NCI-H2196 treated with DMSO at 0.1 percent for 48 hours (cell line): Measurements from ENCODE around the gene UGT1A8.
"Not testable (repeated sequence)": the region's sequence is repeated elsewhere in the genome, so short reads cannot be mapped to it uniquely, and the experiment has no call there.

ENCODE experiments used
- DNase-seq: peaks from one replicate; lab custom pipeline; 2025; ENCODE audit not compliant: unreplicated experiment; lab: John Stamatoyannopoulos, UW

The UGT1A8 gene

DNA sequence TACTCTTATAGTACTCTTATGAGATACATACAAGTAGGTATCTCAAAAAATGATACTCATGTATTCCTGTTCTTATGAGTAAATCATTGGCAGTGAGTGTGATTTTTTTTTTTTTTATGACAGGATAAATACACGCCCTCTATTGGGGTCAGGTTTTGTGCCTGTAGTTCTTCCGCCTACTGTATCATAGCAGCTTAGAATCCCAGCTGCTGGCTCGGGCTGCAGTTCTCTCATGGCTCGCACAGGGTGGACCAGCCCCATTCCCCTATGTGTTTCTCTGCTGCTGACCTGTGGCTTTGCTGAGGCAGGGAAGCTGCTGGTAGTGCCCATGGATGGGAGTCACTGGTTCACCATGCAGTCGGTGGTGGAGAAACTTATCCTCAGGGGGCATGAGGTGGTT lies at the start of gene UGT1A8:
UGT1A8 (plus strand) TSS at position 158 of the 400 bp plus-strand sequence; CDS start at position 233, 75 bp downstream.
- DNase-seq = not testable (repeated sequence)

DNA sequence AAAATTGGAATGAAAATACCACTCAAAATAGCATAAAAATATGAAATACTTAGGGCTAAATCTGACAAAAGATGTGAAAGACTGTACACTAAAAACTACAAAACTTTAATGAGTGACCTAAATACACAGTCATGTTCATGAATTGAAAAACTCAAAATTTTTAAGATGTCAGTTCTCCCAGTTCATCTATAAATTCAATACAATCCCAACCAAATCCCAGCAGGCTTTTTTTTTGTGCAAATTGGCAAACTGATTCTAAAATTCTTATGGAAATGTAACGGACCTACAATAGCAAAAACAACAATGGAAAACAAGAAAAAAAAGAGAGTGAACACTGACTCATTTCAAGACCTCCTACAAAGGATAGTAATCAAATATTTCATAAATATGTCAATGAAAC lies 46.4 kb upstream of the UGT1A8 start:
- no peak for DNase-seq

DNA sequence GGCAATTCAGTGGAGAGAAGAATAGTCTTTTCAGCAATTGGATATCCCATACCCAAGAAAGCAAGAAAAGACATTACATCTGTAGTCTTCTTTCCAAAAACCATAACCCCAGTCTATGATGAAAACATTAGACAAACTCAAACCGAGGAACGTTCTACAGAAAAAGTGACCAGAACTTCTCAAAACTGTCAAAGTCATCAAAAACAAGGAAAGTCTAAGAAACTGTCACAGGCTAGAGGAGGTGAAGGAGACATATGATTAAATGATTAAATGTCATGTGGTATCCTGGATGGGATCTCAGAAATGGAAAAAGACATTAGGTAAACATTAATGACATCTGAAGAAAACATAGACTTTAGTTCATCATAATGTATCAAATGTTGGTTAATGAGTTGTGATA lies 46.0 kb upstream of the UGT1A8 start:
- no peak for DNase-seq

DNA sequence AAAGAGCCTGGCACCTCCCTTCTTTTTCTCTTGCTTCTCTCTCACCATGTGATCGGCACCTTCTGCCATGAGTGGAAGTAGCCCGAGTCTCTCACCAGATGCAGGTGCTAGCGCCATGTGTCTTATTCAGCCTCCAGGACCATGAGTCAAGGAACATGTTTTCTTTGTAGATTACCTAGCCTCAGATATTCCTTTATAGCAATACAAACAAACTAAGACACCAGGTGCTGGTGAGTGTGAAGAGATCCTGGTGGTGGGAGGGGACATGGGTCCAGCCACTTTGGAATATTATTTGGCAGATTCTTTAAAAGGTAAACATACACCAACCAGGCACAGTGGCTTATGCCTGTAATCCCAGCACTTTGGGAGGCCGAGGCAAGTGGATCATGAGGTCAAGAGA lies 45.0 kb upstream of the UGT1A8 start:
- DNase-seq = no peak

DNA sequence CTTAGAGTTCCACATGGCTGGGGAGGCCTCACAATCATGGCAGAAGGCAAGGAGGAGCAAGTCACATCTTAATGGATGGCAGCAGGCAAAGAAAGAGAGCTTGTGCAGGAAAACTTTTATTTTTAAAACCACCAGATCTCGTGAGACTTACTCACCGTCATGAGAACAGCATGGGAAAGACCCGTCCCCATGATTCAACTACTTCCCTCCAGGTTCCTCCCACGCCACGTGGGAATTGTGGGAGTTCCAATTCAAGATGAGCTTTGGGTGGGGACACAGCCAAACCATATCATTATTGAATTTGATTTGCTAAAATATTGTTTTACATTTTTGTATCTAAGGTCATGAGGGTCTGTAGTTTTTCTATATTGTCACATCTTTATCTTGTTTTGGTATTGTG lies 40.1 kb upstream of the UGT1A8 start:
- DNase-seq = not testable (repeated sequence)

DNA sequence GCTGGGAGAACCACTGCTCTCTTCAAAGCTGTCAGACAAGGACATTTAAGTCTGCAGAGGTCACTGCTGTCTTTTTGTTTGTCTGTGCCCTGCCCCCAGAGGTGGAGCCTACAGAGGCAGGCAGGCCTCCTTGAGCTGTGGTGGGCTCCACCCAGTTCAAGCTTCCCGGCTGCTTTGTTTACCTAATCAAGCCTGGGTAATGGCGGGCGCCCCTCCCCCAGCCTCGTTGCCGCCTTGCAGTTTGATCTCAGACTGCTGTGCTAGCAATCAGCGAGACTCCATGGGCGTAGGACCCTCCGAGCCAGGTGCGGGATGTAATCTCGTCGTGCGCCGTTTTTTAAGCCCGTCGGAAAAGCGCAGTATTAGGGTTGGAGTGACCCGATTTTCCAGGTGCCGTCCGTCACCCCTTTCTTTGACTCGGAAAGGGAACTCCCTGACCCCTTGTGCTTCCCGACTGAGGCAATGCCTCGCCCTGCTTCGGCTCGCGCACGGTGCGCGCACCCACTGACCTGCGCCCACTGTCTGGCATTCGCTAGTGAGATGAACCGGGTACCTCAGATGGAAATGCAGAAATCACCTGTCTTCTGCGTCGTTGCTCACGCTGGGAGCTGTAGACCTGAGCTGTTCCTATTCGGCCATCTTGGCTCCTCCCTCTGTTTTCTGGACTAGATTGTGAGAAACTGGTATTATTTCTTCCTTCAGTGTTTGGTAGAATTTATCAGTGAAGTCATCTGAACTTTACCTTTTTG lies 34.0 kb upstream of the UGT1A8 start:
- DNase-seq = not testable (repeated sequence)

DNA sequence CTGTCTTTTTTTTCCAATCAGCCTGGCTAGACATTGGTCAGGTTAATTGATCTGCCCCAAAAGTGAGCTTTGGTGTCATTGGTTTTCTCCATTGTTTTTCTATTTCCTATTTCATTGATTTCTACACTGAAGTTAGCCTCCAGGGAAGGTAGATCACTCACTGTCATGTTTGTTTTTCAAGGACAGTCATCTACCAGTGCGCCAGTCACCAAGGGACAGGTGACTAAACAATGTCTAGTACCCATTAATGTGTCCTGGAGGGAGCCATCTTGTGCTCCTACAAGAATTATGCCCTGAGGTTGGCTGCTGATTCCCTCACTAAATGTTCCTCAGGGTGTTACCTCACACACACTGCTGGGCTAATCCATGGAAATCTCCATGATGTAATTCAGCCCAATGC lies 33.2 kb upstream of the UGT1A8 start:
- DNase-seq = no peak

DNA sequence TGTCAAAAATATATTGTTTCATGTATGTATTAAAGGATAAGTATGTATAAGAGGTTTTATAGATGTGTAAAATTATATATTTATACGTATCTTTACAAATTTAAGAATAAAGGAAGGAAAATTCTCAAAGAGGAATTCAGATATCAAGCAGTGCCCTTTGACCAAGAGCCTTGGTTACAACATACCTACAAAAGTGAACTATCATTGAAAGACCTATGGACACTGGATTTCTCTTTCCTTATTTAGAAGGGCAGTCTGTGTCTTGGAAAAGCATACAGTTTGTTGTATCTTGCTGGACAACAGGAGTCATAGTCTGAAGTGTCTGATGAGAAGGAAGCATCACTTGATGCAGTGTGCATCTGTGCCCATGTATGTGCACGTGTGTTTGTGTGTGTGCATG lies 29.0 kb upstream of the UGT1A8 start:
- no peak for DNase-seq

DNA sequence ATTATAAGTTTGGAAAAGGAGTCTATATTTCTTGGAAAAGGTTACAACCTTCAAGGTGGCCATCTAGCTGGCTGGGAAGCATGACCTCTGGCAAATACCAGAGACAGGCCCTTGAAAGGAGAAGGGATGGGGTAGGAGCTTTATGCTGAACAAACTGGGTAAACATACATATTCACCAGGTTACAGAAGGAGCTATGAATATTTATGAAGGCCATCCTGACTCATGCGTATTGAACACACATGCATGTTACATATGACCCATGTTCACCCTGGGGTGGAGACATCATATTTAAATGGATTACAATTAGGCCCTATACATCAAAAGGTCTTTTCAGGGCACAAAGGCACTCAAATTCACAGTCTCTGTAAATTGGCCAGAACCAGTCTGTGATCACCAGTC lies 24.7 kb upstream of the UGT1A8 start:
- DNase-seq = not testable (repeated sequence)

DNA sequence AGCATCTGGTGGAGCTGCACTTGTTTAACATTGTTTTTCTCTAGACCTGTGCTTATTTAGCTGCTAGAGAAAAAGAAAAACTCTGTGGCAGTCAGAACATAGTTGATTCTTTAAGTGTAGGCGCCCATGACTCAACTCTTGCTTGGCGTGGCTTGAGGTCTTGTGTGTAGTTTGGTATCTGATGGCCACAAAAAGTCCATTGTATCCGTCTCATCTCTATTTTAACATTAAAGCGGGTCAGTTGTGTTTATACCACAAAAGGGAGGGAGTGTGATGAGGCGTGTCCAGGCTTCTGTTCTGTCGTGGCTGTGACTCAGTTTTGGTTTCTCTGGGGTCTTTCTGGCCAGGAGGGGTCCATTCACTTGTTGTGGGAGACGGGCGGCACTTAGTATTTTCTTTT lies 24.2 kb upstream of the UGT1A8 start:
- no peak for DNase-seq

DNA sequence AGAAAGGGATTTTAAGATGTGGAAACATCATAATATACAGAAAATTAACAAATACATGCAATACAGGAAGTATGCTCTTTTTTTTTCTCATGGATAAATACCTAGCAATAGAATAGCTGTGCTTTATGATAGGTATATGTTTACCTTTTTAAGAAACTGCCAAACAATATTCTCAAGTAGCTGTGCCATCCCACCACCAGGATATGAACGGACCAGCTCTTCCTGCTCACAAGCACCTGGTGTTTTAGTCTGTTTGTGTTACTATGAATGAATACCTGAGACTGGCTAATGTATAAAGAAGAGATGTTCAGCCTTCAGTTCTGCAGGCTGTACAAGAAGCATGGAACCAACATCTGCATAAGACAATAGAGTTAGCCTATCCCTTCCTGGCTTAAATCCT lies 19.9 kb upstream of the UGT1A8 start:
- no peak for DNase-seq

DNA sequence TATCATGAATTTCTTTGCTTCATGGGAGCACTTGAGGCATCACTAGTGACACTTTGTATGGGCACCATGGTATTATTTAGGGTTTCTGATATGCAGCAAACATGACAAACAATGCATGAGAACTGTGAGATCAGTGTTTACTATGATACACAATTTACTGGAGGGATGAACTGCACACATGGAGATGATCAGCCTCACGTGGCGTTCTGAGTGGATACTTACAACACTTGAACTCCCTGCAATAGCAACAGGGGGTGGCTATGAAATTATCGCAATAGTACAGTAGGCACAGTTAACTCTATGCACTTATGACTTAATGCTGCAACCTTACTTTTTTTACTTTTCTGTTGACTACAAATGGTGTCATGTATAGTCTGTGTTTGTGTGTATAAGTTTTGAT lies 18.5 kb upstream of the UGT1A8 start:
- no peak for DNase-seq

DNA sequence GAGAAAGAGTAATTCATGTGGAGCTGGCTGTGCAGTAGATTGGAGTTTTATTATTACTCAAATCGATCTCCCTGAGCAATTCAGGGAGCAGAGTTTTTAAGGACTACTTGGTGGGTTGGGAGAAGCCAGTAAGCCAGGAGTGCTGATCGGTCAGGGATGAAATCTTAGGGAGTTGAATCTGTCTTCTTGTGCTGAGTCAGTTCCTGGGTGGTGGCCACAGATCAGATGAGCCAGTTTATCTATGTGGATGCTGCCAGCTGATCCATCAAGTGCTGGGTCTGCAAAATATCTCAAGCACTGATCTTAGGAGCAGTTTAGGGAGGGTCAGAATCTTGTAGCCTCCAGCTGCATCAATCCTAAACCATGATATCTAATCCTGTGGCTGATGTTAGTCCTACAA lies 17.0 kb upstream of the UGT1A8 start:
- DNase-seq = no peak

DNA sequence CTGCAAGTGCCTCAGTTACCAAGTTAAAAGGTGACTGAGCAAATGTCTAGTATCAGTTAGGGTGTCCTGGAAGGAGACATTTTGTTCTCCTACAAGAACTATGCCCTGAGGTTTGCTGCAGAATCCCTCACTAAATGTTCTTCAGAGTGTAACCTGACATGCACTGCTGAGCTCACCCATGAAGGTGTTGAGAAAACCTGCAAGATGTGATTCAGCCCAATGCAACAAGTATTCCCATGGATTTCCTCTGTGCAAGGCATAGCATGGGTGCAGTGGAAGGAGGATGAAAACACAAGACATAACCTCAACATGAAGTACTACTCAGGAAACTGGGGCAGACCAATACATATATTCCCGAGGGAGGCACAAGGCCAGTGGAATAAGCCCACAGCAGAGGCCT lies 15.4 kb upstream of the UGT1A8 start:
- no peak for DNase-seq

DNA sequence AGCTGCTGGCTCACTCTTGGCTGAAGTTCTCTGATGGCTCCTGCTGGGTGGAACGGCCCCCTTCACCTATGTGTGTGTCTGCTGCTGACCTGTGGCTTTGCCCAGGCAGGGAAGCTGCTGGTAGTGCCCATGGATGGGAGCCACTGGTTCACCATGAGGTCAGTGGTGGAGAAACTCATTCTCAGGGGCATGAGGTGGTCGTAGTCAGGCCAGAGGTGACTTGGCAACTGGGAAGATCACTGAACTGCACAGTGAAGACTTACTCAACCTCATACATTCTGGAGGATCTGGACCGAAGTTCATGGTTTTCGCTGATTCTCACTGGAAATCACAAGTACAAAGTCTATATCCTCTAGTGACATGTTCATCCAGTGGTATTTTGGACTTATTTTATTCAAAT lies 13.9 kb upstream of the UGT1A8 start:
- no peak for DNase-seq

DNA sequence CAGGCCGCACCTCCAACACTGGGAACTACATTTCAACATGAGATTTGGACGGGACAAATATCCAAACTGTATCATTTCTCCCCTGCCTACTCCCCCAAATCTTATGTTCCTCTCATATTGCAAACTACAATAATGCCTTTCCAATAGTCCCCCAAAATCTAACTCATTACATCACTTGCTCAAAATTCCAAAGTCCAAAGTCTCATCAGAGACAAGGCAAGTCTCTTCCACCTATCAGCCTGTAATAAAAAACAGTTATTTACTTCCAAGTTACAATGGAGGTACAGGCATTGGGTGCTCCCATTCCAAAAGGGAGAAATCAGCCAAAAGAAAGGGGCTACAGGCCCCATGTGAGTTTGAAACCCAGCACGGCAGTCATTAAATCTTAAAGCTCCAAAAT lies 12.6 kb upstream of the UGT1A8 start:
- DNase-seq = no peak

DNA sequence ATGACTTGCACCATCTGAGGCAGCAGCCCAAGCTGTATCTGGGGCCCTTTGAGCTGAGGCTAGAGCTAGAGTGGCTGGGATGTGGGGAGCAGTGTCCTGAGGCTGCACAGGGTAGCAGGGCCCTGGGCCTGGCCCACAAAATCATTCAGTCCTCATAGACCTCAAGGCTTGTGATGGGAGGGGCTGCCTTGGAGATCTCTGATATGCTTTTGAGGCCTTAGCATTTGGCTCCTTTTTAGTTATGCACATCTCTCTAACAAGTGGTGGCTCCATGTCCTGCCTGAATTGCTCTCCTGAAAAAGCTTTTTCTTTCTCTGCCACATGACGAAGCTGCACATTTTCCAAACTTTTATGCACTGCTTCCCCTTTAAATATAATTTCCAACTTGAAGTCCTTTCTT lies 11.8 kb upstream of the UGT1A8 start:
- no peak for DNase-seq

DNA sequence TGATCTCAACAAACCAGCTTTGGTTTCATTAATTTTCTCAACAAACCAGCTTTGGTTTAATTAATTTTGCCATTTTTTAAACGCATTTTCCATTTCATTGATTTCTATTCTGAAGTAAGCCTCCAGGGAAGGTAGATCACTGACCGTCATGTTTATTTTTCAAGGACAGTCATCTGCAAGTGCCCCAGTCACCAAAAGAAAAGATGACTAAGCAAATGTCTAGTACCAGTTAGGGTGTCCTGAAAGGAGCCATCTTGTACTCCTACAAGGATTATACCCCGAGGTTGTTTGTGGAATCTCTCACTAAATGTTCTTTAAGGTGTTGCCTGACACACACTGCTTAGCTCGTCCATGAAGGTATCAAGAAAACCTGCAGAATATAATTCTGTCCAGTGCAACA lies 6.1 kb upstream of the UGT1A8 start:
- DNase-seq = no peak

DNA sequence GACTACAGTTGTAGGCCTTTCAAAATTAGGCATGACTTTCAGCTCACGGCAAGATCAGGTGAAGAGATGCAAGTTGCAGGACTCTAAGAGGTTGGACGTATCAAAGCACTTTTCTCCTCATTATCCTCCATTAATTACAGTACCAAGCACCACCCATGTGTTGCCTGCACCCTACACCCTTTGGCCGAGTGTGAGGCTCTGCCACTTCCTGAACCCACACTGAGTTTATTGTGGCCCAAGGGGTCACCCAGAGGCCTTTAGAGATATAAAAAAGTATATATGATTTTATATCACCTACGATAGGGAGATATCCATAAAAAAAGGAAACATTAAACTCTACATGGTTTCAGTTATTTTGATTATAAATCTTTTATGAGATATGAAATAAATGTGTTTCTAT lies 2.8 kb downstream of the UGT1A8 start:
- DNase-seq = no peak

DNA sequence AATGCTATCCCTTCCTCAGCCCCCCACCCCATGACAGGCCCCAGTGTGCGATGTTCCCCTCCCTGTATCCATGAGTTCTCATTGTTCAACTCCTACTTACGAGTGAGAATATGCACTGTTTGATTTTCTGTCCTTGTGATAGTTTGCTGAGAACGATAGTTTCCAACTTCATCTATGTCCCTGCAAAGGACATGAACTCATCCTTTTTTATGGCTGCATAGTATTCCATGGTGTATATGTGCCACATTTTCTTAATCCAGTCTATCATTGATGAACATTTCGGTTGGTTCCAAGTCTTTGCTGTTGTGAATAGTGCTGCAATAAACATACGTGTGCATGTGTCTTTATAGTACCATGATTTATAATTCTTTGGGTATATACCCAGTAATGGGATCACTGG lies 4.4 kb downstream of the UGT1A8 start:
- DNase-seq = not testable (repeated sequence)

DNA sequence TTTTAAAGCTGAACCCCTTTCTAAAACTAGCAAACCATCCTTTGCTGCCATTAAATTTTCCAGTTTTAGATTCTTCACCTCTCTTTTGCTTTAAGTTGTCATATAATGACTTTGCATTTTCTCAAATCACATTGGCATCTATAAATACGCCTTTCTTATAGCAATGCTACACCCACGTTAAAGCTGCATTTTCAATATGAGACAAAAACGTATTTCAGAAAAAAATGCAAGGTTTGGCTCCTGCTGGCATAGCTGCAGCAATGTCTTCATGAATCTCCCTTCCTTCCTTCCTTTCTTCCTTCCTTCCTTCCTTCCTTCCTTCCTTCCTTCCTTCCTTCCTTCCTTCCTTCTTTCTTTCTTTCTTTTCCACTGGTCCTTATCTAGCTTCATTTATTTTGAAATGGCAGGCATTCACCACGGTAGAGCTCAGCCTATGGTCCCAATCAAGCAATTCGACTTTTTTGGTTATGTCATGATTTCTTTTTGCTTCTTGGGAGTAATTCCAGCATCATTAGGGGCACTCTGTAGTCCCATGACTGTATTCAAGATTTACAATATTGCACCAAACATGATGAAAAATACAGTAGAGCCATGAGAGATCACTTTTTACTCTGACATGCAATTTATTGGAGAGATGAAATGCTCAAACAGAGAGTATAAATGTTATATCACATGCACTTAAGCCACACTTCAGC lies 10.0 kb downstream of the UGT1A8 start:
- DNase-seq = no peak

DNA sequence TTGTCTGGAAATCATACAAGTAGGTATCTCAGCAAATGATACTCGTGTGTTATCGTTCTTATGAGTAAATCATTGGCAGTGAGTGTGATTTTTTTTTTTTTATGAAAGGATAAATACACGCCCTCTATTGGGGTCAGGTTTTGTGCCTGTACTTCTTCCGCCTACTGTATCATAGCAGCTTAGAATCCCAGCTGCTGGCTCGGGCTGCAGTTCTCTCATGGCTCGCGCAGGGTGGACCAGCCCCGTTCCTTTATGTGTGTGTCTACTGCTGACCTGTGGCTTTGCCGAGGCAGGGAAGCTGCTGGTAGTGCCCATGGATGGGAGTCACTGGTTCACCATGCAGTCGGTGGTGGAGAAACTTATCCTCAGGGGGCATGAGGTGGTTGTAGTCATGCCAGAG lies 18.9 kb downstream of the UGT1A8 start, which contains the start of gene UGT1A10:
UGT1A10 (plus strand) TSS at position 143 of the 400 bp plus-strand sequence; CDS start at position 218, 75 bp downstream.
- not testable (repeated sequence) for DNase-seq

DNA sequence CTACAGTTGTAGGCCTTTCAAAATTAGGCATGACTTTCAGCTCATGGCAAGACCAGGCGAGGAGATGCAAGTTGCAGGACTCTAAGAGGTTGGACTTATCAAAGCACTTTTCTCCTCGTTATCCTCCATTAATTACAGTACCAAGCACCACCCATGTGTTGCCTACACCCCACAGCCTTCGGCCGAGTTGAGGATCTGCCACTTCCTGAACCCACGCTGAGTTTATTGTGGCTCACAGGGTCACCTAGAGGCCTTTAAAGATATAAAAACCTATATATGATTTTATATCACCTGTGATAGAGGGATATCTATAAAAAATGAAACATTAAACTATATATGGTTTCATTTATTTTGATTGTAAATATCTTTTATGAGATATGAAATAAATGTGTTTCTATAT lies 21.4 kb downstream of the UGT1A8 start:
- no peak for DNase-seq
